GM23338 (cell line): Measurements from ENCODE around the gene EXD3. TPM values are rescaled to one million over a fixed set of nuclear protein-coding genes. Genes with fewer than 3 reads are reported as not detected.

Experiments used
- ATAC-seq: fragments of 200-7000 bp; cut with Tn5 transposase; 3 replicates; pipeline ENCODE4 v1.9.1; 2020
- DNase-seq: peaks from one replicate; pipeline ENCODE4 v3.0.0-alpha.2; 2015; ENCODE audit warnings: low spot score
- H2AFZ ChIP-seq: fragments of 200-600 bp; sonication (generic); 2 replicates; pipeline ENCODE4 v1.8.0; 2016; ENCODE audit warnings: antibody characterized with exemption, mild to moderate bottlenecking, moderate library complexity
- H3F3A ChIP-seq: fragments of 200-600 bp; sonication (generic); replicated peaks from 2 replicates; pipeline ENCODE4 v1.8.0; 2017; ENCODE audit warnings: antibody characterized with exemption, mixed run types, low read depth
- H3K27ac ChIP-seq: fragments of 200-600 bp; sonication (generic); 2 replicates; pipeline ENCODE4 v1.6.1; 2016; ENCODE audit warnings: low read depth
- H3K27me3 ChIP-seq: fragments of 200-600 bp; sonication (generic); 2 replicates; pipeline ENCODE4 v1.8.0; 2016; ENCODE audit warnings: mild to moderate bottlenecking, mixed run types, moderate library complexity; ENCODE audit not compliant: insufficient read depth
- H3K36me3 ChIP-seq: fragments of 200-600 bp; sonication (generic); 2 replicates; pipeline ENCODE4 v1.8.0; 2016; ENCODE audit warnings: mild to moderate bottlenecking; ENCODE audit not compliant: insufficient read depth
- H3K4me1 ChIP-seq: fragments of 200-600 bp; sonication (generic); 2 replicates; pipeline ENCODE4 v1.8.0; 2016; ENCODE audit warnings: mild to moderate bottlenecking, moderate library complexity; ENCODE audit not compliant: insufficient read depth
- H3K4me2 ChIP-seq: fragments of 200-600 bp; sonication (generic); 2 replicates; pipeline ENCODE4 v1.7.1; 2017; ENCODE audit warnings: mixed run types
- H3K4me3 ChIP-seq: fragments of 200-600 bp; sonication (generic); 2 replicates; pipeline ENCODE4 v1.6.1; 2016; ENCODE audit warnings: mixed run types
- H3K79me2 ChIP-seq: fragments of 200-600 bp; sonication (generic); replicated peaks from 2 replicates; pipeline ENCODE4 v1.8.0; 2017; ENCODE audit warnings: mild to moderate bottlenecking; ENCODE audit not compliant: insufficient read depth
- H3K9me2 ChIP-seq: fragments of 200-600 bp; sonication (generic); 2 replicates; pipeline ENCODE4 v1.8.0; 2017; ENCODE audit not compliant: insufficient read depth
- H4K20me1 ChIP-seq: fragments of 200-600 bp; sonication (generic); replicated peaks from 2 replicates; pipeline ENCODE4 v1.8.0; 2017; ENCODE audit warnings: mild to moderate bottlenecking; ENCODE audit not compliant: insufficient read depth
- H3K27ac Mint-ChIP-seq: 2 replicates; pipeline ENCODE4 v1.8.0; 2020; ENCODE audit warnings: inconsistent platforms, mild to moderate bottlenecking, moderate library complexity, mixed read lengths
- H3K27me3 Mint-ChIP-seq: 3 replicates; pipeline ENCODE4 v1.8.0; 2022; ENCODE audit warnings: low read depth, mild to moderate bottlenecking, moderate library complexity, mixed read lengths, inconsistent platforms; ENCODE audit not compliant: insufficient read depth, poor library complexity
- H3K36me3 Mint-ChIP-seq: 3 replicates; pipeline ENCODE4 v1.8.0; 2021; ENCODE audit warnings: low read depth, mild to moderate bottlenecking, inconsistent platforms, moderate library complexity, mixed read lengths
- H3K4me1 Mint-ChIP-seq: 3 replicates; pipeline ENCODE4 v1.8.0; 2020; ENCODE audit warnings: mild to moderate bottlenecking, inconsistent platforms, mixed read lengths
- H3K4me3 Mint-ChIP-seq: 3 replicates; pipeline ENCODE4 v1.8.0; 2021; ENCODE audit warnings: moderate library complexity, mild to moderate bottlenecking, inconsistent platforms, mixed read lengths
- H3K9me3 Mint-ChIP-seq: 3 replicates; pipeline ENCODE4 v1.8.0; 2020; ENCODE audit warnings: moderate library complexity, mild to moderate bottlenecking, inconsistent platforms, mixed read lengths
- EZH2phosphoT487 ChIP-seq: fragments of 200-600 bp; sonication (generic); IDR thresholded peaks from one replicate; pipeline ENCODE4 v1.8.1; 2018; ENCODE audit warnings: antibody characterized with exemption; ENCODE audit not compliant: unreplicated experiment
- JUNB ChIP-seq: IDR thresholded peaks from one replicate; pipeline ENCODE4 v1.6.1; 2016; ENCODE audit warnings: antibody characterized with exemption; ENCODE audit not compliant: unreplicated experiment
- NANOG ChIP-seq: IDR thresholded peaks from 2 replicates; pipeline ENCODE4 v1.6.1; 2016; ENCODE audit warnings: antibody characterized with exemption, borderline replicate concordance
- POLR2AphosphoS5 ChIP-seq: IDR thresholded peaks from 2 replicates; pipeline ENCODE4 v1.6.1; 2016; ENCODE audit warnings: antibody characterized with exemption, low read depth
- STAT1 ChIP-seq: IDR thresholded peaks from one replicate; pipeline ENCODE4 v1.6.1; 2016; ENCODE audit warnings: antibody characterized with exemption; ENCODE audit not compliant: unreplicated experiment
- ZNF114 ChIP-seq: fragments of 250-450 bp; sonication (Bioruptor Pico); IDR thresholded peaks from 2 replicates; pipeline ENCODE4 v1.5.0; 2020; ENCODE audit warnings: mild to moderate bottlenecking, moderate library complexity
- ZNF331 ChIP-seq: fragments of 250-450 bp; sonication (Bioruptor Pico); IDR thresholded peaks from 2 replicates; pipeline ENCODE4 v1.5.0; 2020; ENCODE audit warnings: low read depth, mild to moderate bottlenecking, moderate library complexity
- polyA plus RNA-seq: library from polyadenylated mRNA; unstranded; fragments of >200 nt; fragmentation: Nextera tagmentation; extraction: Ambion mirVana; gene quantifications from 2 replicates; pipeline ENCODE4 v1.2.1, GENCODE V29; 2016
- total RNA-seq: library from RNA; depleted of rRNA; stranded (reverse); fragments of >200 nt; shearing (Covaris generic); gene quantifications from 2 replicates; pipeline ENCODE4 v1.2.3, GENCODE V29; 2014
- TF ChIP-seq, protein P1 (sequence below): fragments of 250-450 bp; sonication (Bioruptor Pico); IDR thresholded peaks from 2 replicates; pipeline ENCODE4 v1.5.0; 2020; ENCODE audit warnings: mild to moderate bottlenecking, moderate library complexity
- TF ChIP-seq, protein P2 (sequence below), 2 experiments: fragments of 200-600 bp in 1 of 2; sonication (generic) in 1 of 2; conservative IDR thresholded peaks; 2 replicates each; pipeline versions ENCODE4 v1.5.1 to v1.6.1; 2016 to 2017; ENCODE audit warnings: antibody characterized with exemption in 2 of 2, low read depth in 2 of 2, mild to moderate bottlenecking in 2 of 2, moderate library complexity in 1 of 2
- TF ChIP-seq, protein P3 (sequence below): IDR thresholded peaks from 2 replicates; pipeline ENCODE4 v1.6.1; 2016; ENCODE audit warnings: antibody characterized with exemption

The EXD3 gene
- total and polyA plus RNA-seq, 2 experiments from 2014 or later = 3.6 to 9.7 TPM

DNA sequence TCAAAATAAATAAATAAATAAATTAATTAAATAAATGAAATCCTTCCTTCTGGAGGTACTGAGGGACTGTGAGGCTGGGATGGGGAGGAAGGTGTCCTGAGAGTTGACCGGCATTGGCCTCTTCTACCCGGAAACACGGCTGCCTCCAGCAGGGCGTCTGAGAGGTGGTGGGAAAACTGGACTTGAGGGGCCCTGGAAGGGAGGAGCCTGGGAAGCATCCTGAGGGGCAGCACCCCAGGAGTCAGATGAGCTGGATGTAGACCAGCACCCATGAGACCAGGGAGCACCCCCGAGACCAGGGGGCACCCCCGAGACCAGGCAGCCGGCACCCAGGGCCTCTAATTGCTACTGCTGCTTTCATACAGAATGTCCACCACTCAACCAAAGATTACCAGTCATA, 44.9 kb upstream of the EXD3 start:
- peaks cover 2% of the 10 kb centered on the region for H3K9me3 Mint-ChIP-seq
- H3K79me2 ChIP-seq = no peaks in the 10 kb centered on the region

More for the DNA sequence above, 44.9 kb upstream of the EXD3 start:
- ATAC-seq (no peak), DNase-seq (no peak)
- peaks cover 8% of the 10 kb centered on the region for H3K27me3 Mint-ChIP-seq
- no peak overlapping the region for H3K4me3 Mint-ChIP-seq
- H3K27ac Mint-ChIP-seq = no peak overlapping the region
- H3F3A ChIP-seq = no peaks in the 10 kb centered on the region
- H3K36me3 ChIP-seq = no peaks in the 10 kb centered on the region
- no peaks in the 10 kb centered on the region for H4K20me1 ChIP-seq
- TF ChIP-seq STAT1 (no peak), EZH2phosphoT487 (no peak), NANOG (no peak), JUNB (no peak), ZNF331 (CRISPR knock-in tag) (no peak), ZNF114 (CRISPR knock-in tag) (no peak), POLR2AphosphoS5 (no peak)
- TF ChIP-seq, protein P1, sequence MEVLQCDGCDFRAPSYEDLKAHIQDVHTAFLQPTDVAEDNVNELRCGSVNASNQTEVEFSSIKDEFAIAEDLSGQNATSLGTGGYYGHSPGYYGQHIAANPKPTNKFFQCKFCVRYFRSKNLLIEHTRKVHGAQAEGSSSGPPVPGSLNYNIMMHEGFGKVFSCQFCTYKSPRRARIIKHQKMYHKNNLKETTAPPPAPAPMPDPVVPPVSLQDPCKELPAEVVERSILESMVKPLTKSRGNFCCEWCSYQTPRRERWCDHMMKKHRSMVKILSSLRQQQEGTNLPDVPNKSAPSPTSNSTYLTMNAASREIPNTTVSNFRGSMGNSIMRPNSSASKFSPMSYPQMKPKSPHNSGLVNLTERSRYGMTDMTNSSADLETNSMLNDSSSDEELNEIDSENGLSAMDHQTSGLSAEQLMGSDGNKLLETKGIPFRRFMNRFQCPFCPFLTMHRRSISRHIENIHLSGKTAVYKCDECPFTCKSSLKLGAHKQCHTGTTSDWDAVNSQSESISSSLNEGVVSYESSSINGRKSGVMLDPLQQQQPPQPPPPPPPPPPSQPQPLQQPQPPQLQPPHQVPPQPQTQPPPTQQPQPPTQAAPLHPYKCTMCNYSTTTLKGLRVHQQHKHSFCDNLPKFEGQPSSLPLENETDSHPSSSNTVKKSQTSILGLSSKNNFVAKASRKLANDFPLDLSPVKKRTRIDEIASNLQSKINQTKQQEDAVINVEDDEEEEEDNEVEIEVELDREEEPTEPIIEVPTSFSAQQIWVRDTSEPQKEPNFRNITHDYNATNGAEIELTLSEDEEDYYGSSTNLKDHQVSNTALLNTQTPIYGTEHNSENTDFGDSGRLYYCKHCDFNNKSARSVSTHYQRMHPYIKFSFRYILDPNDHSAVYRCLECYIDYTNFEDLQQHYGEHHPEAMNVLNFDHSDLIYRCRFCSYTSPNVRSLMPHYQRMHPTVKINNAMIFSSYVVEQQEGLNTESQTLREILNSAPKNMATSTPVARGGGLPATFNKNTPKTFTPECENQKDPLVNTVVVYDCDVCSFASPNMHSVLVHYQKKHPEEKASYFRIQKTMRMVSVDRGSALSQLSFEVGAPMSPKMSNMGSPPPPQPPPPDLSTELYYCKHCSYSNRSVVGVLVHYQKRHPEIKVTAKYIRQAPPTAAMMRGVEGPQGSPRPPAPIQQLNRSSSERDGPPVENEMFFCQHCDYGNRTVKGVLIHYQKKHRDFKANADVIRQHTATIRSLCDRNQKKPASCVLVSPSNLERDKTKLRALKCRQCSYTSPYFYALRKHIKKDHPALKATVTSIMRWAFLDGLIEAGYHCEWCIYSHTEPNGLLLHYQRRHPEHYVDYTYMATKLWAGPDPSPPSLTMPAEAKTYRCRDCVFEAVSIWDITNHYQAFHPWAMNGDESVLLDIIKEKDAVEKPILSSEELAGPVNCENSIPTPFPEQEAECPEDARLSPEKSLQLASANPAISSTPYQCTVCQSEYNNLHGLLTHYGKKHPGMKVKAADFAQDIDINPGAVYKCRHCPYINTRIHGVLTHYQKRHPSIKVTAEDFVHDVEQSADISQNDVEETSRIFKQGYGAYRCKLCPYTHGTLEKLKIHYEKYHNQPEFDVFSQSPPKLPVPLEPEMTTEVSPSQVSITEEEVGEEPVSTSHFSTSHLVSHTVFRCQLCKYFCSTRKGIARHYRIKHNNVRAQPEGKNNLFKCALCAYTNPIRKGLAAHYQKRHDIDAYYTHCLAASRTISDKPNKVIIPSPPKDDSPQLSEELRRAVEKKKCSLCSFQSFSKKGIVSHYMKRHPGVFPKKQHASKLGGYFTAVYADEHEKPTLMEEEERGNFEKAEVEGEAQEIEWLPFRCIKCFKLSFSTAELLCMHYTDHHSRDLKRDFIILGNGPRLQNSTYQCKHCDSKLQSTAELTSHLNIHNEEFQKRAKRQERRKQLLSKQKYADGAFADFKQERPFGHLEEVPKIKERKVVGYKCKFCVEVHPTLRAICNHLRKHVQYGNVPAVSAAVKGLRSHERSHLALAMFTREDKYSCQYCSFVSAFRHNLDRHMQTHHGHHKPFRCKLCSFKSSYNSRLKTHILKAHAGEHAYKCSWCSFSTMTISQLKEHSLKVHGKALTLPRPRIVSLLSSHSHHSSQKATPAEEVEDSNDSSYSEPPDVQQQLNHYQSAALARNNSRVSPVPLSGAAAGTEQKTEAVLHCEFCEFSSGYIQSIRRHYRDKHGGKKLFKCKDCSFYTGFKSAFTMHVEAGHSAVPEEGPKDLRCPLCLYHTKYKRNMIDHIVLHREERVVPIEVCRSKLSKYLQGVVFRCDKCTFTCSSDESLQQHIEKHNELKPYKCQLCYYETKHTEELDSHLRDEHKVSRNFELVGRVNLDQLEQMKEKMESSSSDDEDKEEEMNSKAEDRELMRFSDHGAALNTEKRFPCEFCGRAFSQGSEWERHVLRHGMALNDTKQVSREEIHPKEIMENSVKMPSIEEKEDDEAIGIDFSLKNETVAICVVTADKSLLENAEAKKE (CRISPR knock-in tag) = no peak
- TF ChIP-seq, protein P2, sequence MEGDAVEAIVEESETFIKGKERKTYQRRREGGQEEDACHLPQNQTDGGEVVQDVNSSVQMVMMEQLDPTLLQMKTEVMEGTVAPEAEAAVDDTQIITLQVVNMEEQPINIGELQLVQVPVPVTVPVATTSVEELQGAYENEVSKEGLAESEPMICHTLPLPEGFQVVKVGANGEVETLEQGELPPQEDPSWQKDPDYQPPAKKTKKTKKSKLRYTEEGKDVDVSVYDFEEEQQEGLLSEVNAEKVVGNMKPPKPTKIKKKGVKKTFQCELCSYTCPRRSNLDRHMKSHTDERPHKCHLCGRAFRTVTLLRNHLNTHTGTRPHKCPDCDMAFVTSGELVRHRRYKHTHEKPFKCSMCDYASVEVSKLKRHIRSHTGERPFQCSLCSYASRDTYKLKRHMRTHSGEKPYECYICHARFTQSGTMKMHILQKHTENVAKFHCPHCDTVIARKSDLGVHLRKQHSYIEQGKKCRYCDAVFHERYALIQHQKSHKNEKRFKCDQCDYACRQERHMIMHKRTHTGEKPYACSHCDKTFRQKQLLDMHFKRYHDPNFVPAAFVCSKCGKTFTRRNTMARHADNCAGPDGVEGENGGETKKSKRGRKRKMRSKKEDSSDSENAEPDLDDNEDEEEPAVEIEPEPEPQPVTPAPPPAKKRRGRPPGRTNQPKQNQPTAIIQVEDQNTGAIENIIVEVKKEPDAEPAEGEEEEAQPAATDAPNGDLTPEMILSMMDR (conservative IDR thresholded peaks at IDR 0.05; ENCODE audit: low read depth in 2 of 2) = no peak
- TF ChIP-seq, protein P3, sequence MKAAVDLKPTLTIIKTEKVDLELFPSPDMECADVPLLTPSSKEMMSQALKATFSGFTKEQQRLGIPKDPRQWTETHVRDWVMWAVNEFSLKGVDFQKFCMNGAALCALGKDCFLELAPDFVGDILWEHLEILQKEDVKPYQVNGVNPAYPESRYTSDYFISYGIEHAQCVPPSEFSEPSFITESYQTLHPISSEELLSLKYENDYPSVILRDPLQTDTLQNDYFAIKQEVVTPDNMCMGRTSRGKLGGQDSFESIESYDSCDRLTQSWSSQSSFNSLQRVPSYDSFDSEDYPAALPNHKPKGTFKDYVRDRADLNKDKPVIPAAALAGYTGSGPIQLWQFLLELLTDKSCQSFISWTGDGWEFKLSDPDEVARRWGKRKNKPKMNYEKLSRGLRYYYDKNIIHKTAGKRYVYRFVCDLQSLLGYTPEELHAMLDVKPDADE = no peak
- no peaks in the 10 kb centered on the region; the same call in 2 of the 3 replicates for H3K36me3 Mint-ChIP-seq
- H2AFZ ChIP-seq = no peak overlapping the region
- no peak overlapping the region for H3K4me3 ChIP-seq
- no peaks in the 10 kb centered on the region for H3K4me1 Mint-ChIP-seq
- no peaks in the 10 kb centered on the region for H3K4me1 ChIP-seq
- H3K4me2 ChIP-seq = no peak overlapping the region
- H3K9me2 ChIP-seq = no peaks in the 10 kb centered on the region
- no peak overlapping the region for H3K27ac ChIP-seq
- no peaks in the 10 kb centered on the region for H3K27me3 ChIP-seq
